ENCODE data around the gene EPHB4.

GRCh38 chr7:100826514-100827329, 601 bp downstream of the EPHB4 start:
- no peak for TF ChIP-seq POLR2AphosphoS5 (IDR thresholded peaks at IDR 0.05; ENCODE audit: low read depth, low read length)
- TF ChIP-seq, protein P1, sequence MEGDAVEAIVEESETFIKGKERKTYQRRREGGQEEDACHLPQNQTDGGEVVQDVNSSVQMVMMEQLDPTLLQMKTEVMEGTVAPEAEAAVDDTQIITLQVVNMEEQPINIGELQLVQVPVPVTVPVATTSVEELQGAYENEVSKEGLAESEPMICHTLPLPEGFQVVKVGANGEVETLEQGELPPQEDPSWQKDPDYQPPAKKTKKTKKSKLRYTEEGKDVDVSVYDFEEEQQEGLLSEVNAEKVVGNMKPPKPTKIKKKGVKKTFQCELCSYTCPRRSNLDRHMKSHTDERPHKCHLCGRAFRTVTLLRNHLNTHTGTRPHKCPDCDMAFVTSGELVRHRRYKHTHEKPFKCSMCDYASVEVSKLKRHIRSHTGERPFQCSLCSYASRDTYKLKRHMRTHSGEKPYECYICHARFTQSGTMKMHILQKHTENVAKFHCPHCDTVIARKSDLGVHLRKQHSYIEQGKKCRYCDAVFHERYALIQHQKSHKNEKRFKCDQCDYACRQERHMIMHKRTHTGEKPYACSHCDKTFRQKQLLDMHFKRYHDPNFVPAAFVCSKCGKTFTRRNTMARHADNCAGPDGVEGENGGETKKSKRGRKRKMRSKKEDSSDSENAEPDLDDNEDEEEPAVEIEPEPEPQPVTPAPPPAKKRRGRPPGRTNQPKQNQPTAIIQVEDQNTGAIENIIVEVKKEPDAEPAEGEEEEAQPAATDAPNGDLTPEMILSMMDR (IDR thresholded peaks at IDR 0.05): no peak
- TF ChIP-seq REST (IDR thresholded peaks at IDR 0.05; ENCODE audit: insufficient read depth in 1 of 2, low read depth in 2 of 2, low read length in 1 of 2): no peak
- peak; percentile 56; the same call in 1 of the 2 replicates for TF ChIP-seq SIN3A (IDR thresholded peaks at IDR 0.05; ENCODE audit: borderline replicate concordance, insufficient read depth, low read depth, low read length)
- no peak for TF ChIP-seq TCF7L2 (IDR thresholded peaks at IDR 0.05; ENCODE audit: low read depth, low read length)

All from Panc1 (cell line).